Astrocyte of the spinal cord (primary cell): Measurements from ENCODE around the gene MYCBPAP.
A peak's percentile ranks its signal among the peaks of the same experiment; 100 is the strongest.
"Not testable (repeated sequence)": the region's sequence is repeated elsewhere in the genome, so short reads cannot be mapped to it uniquely, and the experiment has no call there.

Experiments
- DNase-seq: peaks from one replicate; pipeline ENCODE4 v3.0.0; 2011; ENCODE audit warnings: low read depth, low spot score
- H3K4me3 ChIP-seq: 2 replicates; pipeline ENCODE4 v1.5.1; 2011; ENCODE audit warnings: low read depth, mild to moderate bottlenecking, low read length, moderate library complexity
- in situ Hi-C: cut with HindIII; loops from 2 replicates; pipeline ENCODE4 v1.10.0; 2017; ENCODE audit warnings: low sequenced_read_pairs
- TF ChIP-seq, protein P1 (sequence below): IDR thresholded peaks from 2 replicates; pipeline ENCODE4 v1.5.1; 2012; ENCODE audit warnings: low read depth, mild to moderate bottlenecking, low read length, inconsistent platforms

The MYCBPAP gene

GRCh38 chr17:50471009-50471905 lies 37.0 kb upstream of the MYCBPAP start:
- TF ChIP-seq, protein P1, sequence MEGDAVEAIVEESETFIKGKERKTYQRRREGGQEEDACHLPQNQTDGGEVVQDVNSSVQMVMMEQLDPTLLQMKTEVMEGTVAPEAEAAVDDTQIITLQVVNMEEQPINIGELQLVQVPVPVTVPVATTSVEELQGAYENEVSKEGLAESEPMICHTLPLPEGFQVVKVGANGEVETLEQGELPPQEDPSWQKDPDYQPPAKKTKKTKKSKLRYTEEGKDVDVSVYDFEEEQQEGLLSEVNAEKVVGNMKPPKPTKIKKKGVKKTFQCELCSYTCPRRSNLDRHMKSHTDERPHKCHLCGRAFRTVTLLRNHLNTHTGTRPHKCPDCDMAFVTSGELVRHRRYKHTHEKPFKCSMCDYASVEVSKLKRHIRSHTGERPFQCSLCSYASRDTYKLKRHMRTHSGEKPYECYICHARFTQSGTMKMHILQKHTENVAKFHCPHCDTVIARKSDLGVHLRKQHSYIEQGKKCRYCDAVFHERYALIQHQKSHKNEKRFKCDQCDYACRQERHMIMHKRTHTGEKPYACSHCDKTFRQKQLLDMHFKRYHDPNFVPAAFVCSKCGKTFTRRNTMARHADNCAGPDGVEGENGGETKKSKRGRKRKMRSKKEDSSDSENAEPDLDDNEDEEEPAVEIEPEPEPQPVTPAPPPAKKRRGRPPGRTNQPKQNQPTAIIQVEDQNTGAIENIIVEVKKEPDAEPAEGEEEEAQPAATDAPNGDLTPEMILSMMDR, result no peak
- no peak overlapping the region for H3K4me3 ChIP-seq
- DNase-seq, result no peak
- in situ Hi-C loops, result no loop called here

- TF ChIP-seq, protein P1, result no peak
- in situ Hi-C loops, result no loop called here
- no peak overlapping the region for H3K4me3 ChIP-seq
- no peak for DNase-seq
These were observed 36.0 kb upstream of the MYCBPAP start for GRCh38 chr17:50472286-50472685.

GRCh38 chr17:50472761-50473161 lies 35.5 kb upstream of the MYCBPAP start:
- in situ Hi-C loops, H3K4me3 ChIP-seq, DNase-seq: not testable (repeated sequence)
- TF ChIP-seq, protein P1, result peak; percentile 40

GRCh38 chr17:50473901-50474300 lies 34.3 kb upstream of the MYCBPAP start:
- no peak overlapping the region for H3K4me3 ChIP-seq
- no peak for DNase-seq
- TF ChIP-seq, protein P1, result no peak
- in situ Hi-C loops, result no loop called here

- TF ChIP-seq, protein P1, result no peak
- no peak for DNase-seq
- H3K4me3 ChIP-seq, result no peak overlapping the region
- in situ Hi-C loops, result no loop called here
These were observed 33.7 kb upstream of the MYCBPAP start for GRCh38 chr17:50474523-50474922.

DNA sequence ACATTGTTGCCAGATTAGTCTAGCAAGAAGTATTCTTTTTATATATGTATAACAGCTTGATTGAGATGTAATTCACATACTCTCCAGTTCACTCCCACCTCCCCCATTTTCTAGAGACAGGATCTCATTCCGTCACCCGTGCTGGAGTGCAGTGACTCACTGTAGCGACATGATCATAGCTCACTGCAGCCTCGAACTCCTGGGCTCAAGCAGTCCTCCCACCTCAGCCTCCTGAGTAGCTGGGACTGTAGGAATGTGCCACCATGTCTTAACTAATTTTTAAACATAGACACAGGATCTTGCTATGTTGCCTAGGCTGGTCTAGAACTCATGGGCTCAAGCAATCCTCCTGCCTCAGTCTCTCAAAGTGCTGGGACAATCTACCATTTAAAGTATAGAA lies 32.9 kb upstream of the MYCBPAP start:
- TF ChIP-seq, protein P1, result no peak
- no peak for DNase-seq
- in situ Hi-C loops, result no loop called here
- H3K4me3 ChIP-seq, result no peak overlapping the region

DNA sequence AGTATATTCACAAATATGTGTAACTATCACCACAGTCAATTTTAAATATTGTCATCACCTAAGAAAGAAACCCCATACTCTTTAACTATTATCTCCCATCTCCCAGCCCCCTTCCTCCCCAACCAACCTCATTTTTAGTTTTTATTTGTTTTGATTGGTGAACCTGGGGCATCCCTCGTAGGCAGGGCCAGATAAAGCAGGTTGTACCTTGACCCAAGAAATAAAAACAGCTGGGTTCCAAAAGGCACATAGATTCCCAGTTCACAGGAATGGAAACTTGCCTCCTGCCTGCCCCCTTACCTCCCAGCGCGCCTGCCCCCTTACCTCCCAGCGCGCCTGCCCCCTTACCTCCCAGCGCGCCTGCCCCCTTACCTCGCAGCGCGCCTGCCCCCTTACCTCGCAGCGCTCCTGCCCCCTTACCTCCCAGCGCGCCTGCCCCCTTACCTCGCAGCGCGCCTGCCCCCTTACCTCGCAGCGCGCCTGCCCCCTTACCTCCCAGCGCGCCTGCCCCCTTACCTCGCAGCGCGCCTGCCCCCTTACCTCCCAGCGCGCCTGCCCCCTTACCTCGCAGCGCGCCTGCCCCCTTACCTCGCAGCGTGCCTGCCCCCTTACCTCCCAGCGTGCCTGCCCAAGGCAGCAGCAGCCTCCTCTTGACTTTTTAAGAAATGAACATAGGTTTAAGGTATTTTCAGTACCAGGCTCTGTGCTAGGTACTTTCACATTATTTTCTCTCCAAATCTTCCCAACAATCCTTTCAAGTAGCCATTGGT lies 32.3 kb upstream of the MYCBPAP start:
- in situ Hi-C loops, H3K4me3 ChIP-seq, DNase-seq: not testable (repeated sequence)
